RCC 7860 (cell line): ENCODE data around the gene TPH2.
A peak's percentile ranks its signal among the peaks of the same experiment; 100 is the strongest.

Source experiments
- DNase-seq: peaks from one replicate; pipeline ENCODE4 v3.0.0-alpha.2; 2015; ENCODE audit warnings: low spot score
- FAIRE-seq: peaks from 2 replicates; lab custom pipeline; 2012; peaks lifted over from hg19 to GRCh38; lab: Jason Lieb, UNC

TPH2 gene

DNA sequence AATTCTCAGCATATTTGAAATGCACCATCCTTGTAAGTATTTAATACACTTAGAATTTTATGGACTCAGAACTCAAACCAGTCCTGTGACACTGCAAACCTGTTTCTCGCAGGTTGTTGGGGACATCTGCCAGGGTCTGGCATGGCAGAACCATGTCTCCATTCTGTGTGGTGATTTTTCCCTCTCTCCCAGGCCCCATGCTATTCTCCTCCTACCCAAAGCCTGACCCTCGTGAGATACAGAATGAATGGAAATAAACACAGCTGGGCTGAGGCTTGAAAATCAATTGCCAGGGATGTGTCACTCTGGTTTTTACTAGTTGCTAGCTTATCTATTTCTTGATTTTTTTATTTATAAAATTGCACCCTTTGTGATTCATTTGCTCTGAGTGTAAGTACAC is 19.8 kb downstream of the TPH2 start:
- no peak for DNase-seq
- FAIRE-seq: no peak

DNA sequence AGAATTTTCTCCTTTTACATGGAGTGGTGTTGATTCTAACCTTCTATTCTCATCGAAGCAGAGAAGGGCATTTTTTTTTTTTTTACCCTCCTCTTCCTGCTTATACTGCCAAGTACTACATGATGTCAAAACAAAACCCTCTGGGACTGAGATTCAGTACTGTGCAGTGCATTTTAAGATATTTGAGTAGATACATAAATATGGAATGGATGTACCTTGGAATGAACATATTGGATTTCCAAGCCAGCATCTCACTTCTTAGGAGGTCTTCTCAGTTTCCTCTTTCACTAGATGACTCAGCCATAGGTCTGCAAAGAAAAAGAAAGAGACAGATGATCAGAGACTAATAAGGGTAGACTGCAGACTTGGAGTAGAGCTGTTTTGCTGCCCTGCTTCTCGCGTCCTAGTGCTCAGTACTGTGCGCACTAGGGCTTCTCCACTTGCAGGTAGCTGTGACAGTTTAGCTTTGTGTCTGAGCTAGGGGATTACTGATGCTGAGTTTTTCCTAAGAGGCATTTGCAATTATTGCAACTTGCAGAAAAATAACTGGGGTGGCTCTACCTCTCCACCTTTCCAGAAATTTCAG is 20.4 kb downstream of the TPH2 start:
- no peak for FAIRE-seq
- no peak for DNase-seq

DNA sequence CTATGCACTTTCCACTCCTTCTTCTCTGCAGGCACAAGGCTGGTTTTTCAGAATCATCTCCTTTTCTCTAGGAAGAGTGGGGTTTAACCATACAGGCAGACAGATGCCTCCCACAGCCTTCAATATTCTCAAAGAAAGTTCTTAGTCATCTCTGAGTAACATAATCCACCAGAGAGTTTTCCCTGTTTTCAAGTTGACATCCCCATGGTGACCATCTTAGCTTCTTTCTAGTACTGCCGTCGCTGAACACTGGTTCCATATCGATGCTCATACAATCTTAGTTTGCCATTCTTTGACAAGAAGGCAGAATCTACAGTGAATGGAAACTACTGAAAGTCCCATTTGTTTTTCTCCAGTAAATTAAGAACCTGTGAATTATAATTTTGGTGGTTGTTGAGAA is 28.6 kb downstream of the TPH2 start:
- FAIRE-seq (no peak), DNase-seq (no peak)

DNA sequence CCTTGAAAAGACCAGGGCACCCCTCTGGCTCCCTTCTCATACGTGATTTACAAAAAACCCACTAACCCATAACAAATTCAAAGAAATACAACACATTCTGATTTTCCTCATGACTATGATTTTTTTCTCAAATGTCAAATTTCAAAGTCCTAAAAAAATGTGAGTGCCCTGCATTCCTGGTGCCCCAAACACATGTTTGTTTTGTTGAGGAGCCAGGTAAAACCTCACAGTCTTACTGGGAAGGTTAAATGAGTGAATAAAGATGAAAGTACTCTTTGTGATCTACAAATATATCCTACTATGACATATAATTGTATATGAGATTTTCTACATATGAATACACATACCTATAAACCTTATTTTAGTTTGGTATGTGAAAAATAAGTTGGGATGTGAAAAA is 30.7 kb downstream of the TPH2 start:
- FAIRE-seq (no peak), DNase-seq (no peak)

DNA sequence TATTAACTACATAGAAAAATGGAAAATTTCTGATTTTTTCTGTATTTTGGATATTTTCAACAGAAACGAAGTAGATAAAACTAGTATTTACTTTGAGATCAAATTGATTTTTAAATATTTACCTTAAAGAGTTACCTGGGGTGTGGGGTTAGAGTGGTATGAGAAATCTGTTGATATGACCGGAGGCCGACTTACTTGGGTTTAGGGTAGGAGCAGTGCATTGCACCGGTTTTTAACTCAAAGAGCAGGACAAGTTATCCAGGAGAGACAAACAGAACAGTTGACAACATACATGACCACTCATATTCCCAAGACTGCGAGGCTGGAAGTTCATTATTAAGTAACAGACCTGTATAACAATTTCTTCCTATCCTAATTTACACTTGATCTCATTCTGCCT is 31.4 kb downstream of the TPH2 start:
- FAIRE-seq: no peak

DNA sequence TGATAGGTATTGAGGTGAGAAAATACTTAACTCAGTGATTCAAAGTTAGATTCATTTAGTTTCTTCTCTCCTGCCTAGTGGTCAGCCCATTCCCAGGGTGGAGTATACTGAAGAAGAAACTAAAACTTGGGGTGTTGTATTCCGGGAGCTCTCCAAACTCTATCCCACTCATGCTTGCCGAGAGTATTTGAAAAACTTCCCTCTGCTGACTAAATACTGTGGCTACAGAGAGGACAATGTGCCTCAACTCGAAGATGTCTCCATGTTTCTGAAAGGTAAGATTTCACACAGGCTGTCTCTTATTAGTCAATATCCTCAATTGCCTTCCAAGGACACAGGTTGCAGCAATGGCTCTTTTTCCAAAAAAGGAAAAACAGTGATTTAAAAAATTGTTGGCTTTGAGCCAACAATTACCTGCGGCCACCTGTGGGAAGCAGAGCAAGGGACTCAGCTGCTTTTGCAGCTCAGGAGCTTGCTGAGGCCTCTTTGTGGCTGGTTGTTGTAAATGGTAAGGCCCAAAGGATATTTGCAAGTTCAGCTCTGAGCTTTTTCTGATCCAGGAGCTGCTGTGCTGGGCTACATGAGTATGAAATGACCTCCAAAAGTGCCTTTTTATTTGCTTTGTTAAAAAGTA is 33.9 kb downstream of the TPH2 start:
- FAIRE-seq (no peak), DNase-seq (no peak)

More for the DNA sequence above, 31.4 kb downstream of the TPH2 start:
- DNase-seq: no peak

DNA sequence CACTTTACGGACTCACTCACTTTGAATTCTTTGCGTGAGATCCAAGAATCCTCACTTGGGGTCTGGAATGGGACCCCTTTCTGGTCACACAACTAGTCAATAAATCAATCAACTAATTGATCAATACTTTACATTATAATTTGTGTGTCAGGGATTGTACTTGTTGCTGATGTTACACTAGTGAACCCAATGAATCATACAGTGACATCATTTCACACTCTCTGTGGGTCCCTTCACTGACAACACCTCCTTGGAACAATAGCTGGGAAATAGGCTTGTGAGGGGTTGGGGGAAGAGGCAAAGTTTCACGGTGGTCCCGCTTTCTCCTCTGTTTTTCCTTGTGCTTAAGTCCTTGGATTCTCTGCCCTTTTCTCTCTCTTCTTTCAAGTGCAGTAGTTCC is 35.0 kb downstream of the TPH2 start:
- no peak for FAIRE-seq
- no peak for DNase-seq

DNA sequence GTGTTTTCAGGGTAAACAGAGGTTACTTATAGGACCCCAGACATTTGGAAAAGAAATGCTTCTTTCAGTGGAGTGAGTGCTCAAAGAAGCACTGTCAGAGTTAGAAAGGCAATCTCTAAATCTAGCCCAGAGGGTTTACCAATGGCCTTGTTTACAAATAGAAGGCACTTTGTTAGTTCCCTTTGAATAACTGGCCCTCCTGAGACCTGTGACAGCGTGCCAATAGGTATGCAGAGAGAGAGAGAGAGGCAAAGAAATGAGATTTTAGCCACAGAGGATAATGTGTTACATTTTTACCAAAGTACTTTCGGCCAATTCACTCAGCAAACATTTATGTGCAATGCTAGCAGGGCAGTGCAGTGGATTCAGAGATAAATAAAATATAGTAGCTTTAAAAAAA is 41.9 kb downstream of the TPH2 start:
- FAIRE-seq (no peak), DNase-seq (no peak)

DNA sequence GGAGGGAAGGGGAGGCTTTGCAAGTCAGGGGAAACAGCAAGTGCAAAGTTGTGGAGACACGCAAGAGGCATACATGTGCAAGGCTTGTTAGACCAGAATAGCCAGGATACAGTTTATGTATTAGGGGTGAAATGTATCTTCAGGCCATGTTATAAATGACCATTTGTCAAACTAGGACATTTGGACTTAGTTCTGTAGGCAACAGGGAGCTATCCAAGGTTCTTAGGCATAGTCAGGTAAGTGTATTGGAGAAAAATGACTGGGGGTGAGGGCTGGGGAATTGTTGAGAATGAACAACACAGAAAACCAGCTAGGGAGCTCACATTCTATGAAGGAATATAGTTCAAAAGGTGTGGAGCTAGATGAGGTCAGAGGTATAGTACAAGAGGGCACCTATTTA is 42.5 kb downstream of the TPH2 start:
- no peak for DNase-seq
- FAIRE-seq: no peak

DNA sequence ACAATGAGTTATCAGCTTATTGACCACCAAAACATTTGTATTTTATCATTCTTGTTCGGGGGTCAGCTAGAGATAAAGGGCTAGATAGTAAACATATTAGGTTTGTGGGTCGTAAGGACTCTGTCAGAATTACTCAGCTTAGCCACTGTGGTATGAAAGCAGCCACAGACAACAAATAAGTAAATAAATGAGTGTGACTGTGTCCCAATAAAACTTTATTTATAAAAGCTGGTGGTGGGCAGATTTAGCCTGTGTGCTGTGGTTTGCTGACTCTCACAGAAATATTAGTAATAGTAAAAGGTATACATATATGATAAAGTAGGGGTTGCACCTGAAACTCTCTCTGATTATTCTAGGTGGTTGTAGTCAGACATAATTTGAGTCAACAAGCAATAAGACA is 56.1 kb downstream of the TPH2 start:
- DNase-seq (no peak), FAIRE-seq (no peak)

DNA sequence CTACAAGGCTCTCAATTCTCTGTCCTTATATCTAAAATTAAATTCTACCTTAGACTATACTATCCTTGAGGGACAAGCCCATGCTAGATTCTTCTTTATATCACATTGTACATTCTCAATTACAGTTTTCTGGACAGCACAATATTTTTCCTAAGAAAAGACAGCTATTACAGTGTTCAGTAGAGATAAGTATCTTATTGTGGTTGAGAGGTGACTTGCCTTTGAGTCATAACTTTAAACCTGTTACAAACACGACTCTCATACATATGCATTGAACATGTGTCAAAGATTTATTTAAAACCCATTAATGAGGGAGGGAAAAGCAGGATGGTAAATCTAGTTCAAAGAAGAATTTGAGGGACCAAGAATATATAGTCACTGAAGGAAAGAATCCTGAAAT is 61.1 kb downstream of the TPH2 start:
- no peak for FAIRE-seq
- DNase-seq: no peak

DNA sequence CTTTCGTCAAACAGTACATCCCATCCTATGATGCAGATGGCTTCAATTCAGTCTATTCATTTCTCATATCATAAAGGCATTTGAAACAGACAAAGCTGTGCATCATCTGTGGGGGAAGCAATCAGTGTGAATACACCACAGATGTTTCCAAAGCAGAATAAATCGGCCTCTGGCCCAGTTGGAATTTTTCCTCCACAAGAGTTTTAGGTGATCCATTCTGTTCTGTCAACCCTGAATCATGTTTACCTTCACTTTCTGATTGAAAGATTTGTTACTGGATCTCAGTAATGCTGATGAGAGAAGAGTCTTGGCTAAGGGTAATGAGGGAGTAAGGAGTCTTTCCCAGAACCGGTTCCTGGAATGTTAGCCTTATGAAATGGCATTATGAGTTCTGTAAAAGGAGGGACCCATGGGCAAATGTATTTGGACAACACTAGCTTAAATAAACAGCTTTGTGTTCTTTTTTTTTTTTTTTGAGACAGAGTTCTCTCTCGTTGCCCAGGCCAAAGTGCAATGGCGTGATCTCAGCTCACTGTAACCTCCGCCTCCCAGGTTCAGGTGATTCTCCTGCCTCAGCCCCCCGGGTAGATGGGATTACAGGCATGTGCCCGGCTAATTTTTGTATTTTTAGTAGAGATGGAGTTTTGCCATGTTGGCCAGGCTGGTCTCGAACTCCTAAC is 62.5 kb downstream of the TPH2 start:
- FAIRE-seq: no peak
- DNase-seq: no peak

DNA sequence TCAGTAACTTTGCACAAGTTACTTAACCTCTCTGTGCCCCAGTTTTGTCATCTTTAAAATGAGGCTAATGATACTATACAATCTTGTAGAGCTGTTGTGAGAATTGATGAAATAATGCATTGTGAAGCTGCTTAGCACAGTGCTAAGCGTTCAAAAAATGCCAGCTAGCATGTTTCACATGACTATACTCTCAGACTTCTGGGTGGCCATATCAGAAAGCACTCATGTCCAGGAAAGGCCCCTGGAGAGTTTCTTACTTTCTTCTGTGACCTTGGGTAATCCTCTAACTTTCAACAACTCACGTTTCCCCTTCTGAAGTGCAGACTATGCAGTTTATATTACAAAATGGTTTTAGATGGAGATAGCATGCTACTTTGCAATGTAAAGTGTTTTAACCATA is 68.1 kb downstream of the TPH2 start:
- no peak for DNase-seq
- no peak for FAIRE-seq

DNA sequence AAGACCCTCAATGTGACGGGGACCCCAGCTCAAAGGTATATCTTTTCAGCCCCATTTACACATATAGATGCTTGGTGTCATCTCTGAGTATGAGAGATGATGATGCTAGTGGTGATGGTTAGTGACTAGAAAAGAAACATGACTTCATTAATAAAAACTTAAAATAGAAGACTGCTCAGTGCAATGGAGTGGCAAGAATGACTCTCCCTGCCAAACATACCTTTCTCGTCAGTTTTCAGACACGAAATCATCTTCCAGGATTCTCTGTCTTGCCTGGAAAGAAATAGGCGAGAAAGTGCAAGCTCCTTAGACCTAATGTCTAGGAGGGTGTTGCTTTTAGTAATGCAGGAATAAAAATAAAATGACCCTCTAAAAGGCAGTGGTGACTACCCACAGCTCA is 71.7 kb downstream of the TPH2 start:
- DNase-seq (no peak), FAIRE-seq (no peak)

DNA sequence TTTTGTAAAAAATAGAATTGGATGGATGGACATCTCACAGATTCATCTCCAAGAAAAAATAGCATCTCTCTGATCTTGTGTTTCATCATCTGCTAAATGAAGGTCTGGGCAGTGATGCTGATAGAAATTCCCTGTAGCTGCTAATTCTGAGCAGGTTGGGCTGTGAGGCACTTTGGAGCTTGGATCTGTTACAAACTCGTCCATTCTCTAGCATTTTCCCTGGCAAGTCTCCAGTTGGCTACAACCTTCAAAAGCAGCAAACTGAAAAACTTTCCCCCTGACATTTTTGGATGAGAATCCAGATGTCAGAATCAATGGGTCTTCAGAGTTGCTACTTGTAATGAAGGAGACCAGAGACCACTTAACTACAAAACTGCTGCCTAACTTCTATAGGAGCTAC is 72.7 kb downstream of the TPH2 start:
- FAIRE-seq (no peak), DNase-seq (no peak)

DNA sequence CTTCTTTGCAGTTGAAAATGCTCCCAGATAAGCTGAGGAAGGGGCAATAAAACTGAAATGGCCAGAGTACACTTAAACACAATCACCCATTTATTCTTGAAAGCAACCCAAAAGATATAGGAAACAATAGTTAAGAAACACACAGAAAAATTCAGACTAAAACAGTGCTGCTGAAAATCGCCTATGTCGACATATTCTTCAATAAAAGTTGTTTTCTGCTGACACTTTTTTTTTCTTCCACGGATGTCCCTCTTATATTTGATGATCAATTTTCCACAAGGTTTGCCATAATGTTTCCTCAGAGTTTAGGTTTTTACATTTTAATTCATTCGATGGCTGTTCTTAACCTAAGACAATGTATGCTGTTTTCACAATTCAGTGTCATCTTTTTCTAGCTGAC is 74.2 kb downstream of the TPH2 start:
- FAIRE-seq (no peak), DNase-seq (no peak)

DNA sequence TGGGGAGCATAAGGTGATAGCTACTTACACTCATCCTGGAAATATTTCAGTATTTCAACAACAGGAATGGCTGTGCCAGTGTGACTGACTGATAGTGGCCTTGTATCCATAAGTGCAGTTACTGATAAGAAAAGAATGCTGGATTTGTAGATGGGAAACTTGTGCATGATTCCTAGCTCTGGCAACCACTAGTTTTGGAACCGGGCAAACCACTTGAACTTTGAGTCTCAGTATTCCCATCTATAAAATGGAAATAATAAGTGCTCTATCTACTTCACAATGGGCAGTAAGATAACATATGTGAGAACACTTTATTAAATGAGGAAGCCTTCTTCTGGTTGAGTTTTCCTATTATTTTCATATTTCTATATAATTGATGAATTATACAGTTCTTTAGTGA is 77.2 kb downstream of the TPH2 start:
- FAIRE-seq: no peak
- no peak for DNase-seq

DNA sequence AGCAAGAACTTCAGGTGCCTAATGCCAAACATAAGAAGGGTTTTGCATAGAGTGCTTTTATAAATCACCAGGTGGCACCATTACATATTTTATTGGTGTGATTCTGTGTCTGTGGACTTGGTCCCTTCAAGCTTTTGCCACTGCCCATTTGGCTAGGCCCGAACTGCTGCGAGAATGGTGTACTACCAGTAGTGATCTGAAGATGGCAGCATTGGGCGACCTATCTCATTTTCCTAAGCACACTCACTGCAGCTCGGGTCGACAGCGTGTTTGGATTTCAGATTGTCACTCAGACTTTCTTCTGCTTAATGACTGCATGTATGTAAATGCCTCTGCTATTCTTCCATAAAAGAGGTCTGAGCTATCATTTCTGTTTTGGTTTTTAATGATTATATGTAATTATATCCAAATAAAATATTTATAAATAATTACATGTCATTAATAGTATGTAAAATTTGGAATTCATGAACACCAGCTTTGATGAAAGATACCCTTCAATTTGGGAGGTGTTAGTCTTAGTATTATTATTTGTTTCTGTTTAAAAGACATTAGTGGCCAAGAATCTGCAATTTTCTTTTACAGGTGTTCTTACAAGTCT is 78.5 kb downstream of the TPH2 start:
- DNase-seq (peak; percentile 51), FAIRE-seq (peak; percentile 38)

DNA sequence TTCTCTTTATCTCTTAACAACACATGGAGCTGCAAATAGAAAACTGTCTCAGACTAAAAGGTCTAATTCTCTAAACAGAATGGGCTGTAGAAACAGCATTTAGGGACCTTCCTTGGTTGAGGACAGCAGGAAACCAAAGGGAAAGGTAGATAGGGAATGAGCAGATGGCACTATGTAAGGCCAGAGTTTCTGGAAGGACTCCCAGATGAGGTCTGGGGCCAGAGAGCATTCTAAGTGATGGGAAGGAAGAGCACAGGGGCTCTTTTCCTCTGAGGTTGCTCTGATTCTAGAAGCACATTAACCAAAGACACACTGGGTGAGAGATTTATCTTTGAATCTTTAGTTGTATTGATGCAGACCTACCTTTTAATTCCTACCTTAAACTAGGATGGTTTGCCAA is 79.4 kb downstream of the TPH2 start:
- FAIRE-seq: no peak
- DNase-seq: no peak

DNA sequence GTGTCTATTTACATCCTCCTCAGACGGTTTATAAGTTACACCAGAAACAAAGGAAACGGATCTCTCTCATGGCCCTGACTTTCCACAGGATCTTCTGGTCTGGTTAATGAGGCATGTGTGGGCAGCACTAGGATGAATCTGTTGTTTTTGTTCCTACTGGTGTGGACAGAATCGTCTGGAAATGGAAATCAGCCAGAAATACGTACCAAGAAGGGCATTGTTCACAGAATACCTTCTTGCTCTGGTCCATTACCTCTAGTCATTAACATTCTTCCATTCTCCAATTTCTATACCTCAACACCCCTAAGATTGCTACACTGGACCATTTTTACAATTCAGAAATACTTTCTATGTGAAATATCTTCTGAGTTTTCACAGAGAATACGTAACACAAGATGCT is 86.0 kb downstream of the TPH2 start:
- DNase-seq: no peak

DNA sequence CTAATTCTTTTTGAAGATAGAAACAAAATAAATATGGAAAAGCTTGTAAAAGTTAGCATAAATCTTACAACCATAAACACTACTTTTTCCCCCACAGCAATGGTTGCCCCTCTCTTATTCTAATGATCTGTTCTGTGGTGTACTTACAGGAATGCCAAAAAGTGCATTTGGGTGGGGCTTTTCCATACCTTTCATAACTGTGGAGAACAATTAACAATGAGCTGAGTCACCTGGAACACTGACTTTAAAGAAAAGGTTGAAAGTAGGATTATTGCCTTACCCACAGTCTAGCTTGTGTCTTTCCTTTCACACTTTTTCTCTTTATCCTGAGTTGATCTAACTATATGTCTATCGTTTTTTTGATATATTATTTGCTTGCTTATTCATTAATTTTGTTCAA is 86.9 kb downstream of the TPH2 start:
- FAIRE-seq (no peak), DNase-seq (no peak)

More for the DNA sequence above, 86.0 kb downstream of the TPH2 start:
- no peak for FAIRE-seq

DNA sequence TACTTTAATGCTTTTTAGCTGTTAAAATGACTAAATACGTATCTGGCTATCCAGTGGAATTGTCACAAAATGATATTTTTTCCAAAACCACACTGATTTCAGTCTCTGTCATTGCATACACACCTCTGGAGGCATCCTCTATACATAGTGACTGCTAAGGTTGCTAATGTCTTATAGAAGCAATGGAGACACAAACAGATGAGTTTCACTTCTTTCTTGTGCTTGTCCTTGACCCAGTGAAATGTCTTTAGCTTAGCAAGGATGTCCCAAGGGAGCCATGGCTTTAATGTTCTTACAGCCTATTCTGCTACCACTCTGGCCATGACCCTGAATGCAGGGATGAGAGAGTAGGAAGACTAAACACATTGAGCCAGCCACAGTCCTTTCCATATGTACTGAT is 90.3 kb downstream of the TPH2 start:
- DNase-seq (no peak), FAIRE-seq (no peak)
